Stimulated activated naive CD4-positive, alpha-beta T cell (primary cell): ENCODE measurements around the gene CKM.

Experiments used
- DNase-seq, 6 experiments: peaks; one replicate each; lab custom pipeline; 2025; lab: John Stamatoyannopoulos, UW

The CKM gene

GRCh38 chr19:45322744-45323281 is at the start of gene CKM:
TSS of gene CKM (minus strand) at chr19:45322875. CDS start at chr19:45319713, 3,162 bp downstream.
- DNase-seq: no peak

GRCh38 chr19:45370410-45371204 is 47.9 kb upstream of the CKM start, which contains the start of gene ERCC2:
TSS of gene ERCC2 (minus strand) at chr19:45370573. CDS start at chr19:45370540, 33 bp downstream.
- DNase-seq: peak; percentile 98 to 99 (median 98)

GRCh38 chr19:45368737-45369340 is 46.2 kb upstream of the CKM start:
- no peak for DNase-seq

GRCh38 chr19:45368127-45368526 is 45.5 kb upstream of the CKM start:
- no peak for DNase-seq

- DNase-seq: no peak
Measured at GRCh38 chr19:45364696-45365095, 42.0 kb upstream of the CKM start.

GRCh38 chr19:45363861-45364459 is 41.3 kb upstream of the CKM start:
- no peak for DNase-seq

GRCh38 chr19:45362291-45362690 is 39.6 kb upstream of the CKM start:
- no peak for DNase-seq

- no peak for DNase-seq
Measured at GRCh38 chr19:45361608-45362007, 38.9 kb upstream of the CKM start.

GRCh38 chr19:45358213-45358792 is 35.6 kb upstream of the CKM start:
- no peak for DNase-seq

- no peak for DNase-seq
Measured at GRCh38 chr19:45357445-45357783, 34.7 kb upstream of the CKM start.

- DNase-seq: no peak
Measured at GRCh38 chr19:45356760-45357444, 34.2 kb upstream of the CKM start.

- no peak for DNase-seq
Measured at GRCh38 chr19:45355910-45356309, 33.2 kb upstream of the CKM start.

GRCh38 chr19:45355402-45355801 is 32.7 kb upstream of the CKM start:
- no peak for DNase-seq

GRCh38 chr19:45354241-45354842 is 31.7 kb upstream of the CKM start:
- DNase-seq: no peak

- no peak for DNase-seq
Measured at GRCh38 chr19:45352914-45353796, 30.5 kb upstream of the CKM start.

- DNase-seq: no peak
Measured at GRCh38 chr19:45352471-45352870, 29.8 kb upstream of the CKM start.

- no peak for DNase-seq
Measured at GRCh38 chr19:45352062-45352461, 29.4 kb upstream of the CKM start.

- DNase-seq: no peak
Measured at GRCh38 chr19:45351401-45351952, 28.8 kb upstream of the CKM start.

GRCh38 chr19:45350477-45351058 is 27.9 kb upstream of the CKM start:
- DNase-seq: no peak

GRCh38 chr19:45349430-45349941 is 26.8 kb upstream of the CKM start:
- DNase-seq: no peak
